H9 (cell line): Measurements from ENCODE around the gene FCSK. TPM values are rescaled to one million over a fixed set of nuclear protein-coding genes. Genes with fewer than 3 reads are reported as not detected.

Source experiments
- DNase-seq: peaks from one replicate; pipeline ENCODE4 v3.0.0-alpha.2; 2017
- H2AFZ ChIP-seq: one replicate; pipeline ENCODE4 v1.6.1; 2013; ENCODE audit warnings: mild to moderate bottlenecking, low read length, control low read depth, moderate library complexity
- H2AK5ac ChIP-seq: 2 replicates; pipeline ENCODE4 v1.6.1; 2013; ENCODE audit warnings: low read length, control low read depth, mixed read lengths; ENCODE audit not compliant: insufficient read length
- H2BK120ac ChIP-seq: one replicate; pipeline ENCODE4 v1.6.1; 2013; ENCODE audit warnings: low read depth, mild to moderate bottlenecking, low read length, control low read depth, inconsistent platforms; ENCODE audit not compliant: poor library complexity, severe bottlenecking
- H2BK12ac ChIP-seq: 2 replicates; pipeline ENCODE4 v1.6.1; 2013; ENCODE audit warnings: low read length, control low read depth, mixed read lengths, low read depth; ENCODE audit not compliant: insufficient read length
- H2BK15ac ChIP-seq: 2 replicates; pipeline ENCODE4 v1.6.1; 2013; ENCODE audit warnings: low read depth, low read length, control low read depth
- H2BK20ac ChIP-seq: one replicate; pipeline ENCODE4 v1.6.1; 2013; ENCODE audit warnings: low read depth, mild to moderate bottlenecking, low read length, control low read depth, inconsistent platforms; ENCODE audit not compliant: poor library complexity, severe bottlenecking
- H2BK5ac ChIP-seq: 2 replicates; pipeline ENCODE4 v1.6.1; 2013; ENCODE audit warnings: low read length, control low read depth, mixed read lengths; ENCODE audit not compliant: insufficient read length
- H3K14ac ChIP-seq: 2 replicates; pipeline ENCODE4 v1.6.1; 2013; ENCODE audit warnings: low read length, control low read depth; ENCODE audit not compliant: insufficient read depth
- H3K18ac ChIP-seq: 2 replicates; pipeline ENCODE4 v1.6.1; 2013; ENCODE audit warnings: low read depth, mild to moderate bottlenecking, mixed read lengths, low read length, control low read depth; ENCODE audit not compliant: insufficient read length
- H3K23ac ChIP-seq: 2 replicates; pipeline ENCODE4 v1.6.1; 2013; ENCODE audit warnings: low read length, control low read depth, mixed read lengths, low read depth; ENCODE audit not compliant: insufficient read length
- H3K23me2 ChIP-seq: 2 replicates; pipeline ENCODE4 v1.6.1; 2013; ENCODE audit warnings: low read depth, mild to moderate bottlenecking, mixed read lengths, low read length, control low read depth; ENCODE audit not compliant: insufficient read length, poor library complexity, severe bottlenecking
- H3K27ac ChIP-seq: 2 replicates; pipeline ENCODE4 v1.5.1; 2013; ENCODE audit warnings: low read length, control low read depth, mixed read lengths, low read depth; ENCODE audit not compliant: insufficient read length
- H3K27me3 ChIP-seq: 2 replicates; pipeline ENCODE4 v1.6.1; 2013; ENCODE audit warnings: low read length, control low read depth, inconsistent platforms; ENCODE audit not compliant: insufficient read depth
- H3K4ac ChIP-seq: 2 replicates; pipeline ENCODE4 v1.6.1; 2013; ENCODE audit warnings: low read depth, mild to moderate bottlenecking, control low read depth, inconsistent platforms, low read length, moderate library complexity
- H3K4me1 ChIP-seq: 2 replicates; pipeline ENCODE4 v1.6.1; 2013; ENCODE audit warnings: low read length, control low read depth, inconsistent platforms; ENCODE audit not compliant: insufficient read depth
- H3K4me2 ChIP-seq: 2 replicates; pipeline ENCODE4 v1.6.1; 2013; ENCODE audit warnings: low read length, control low read depth, mixed read lengths; ENCODE audit not compliant: insufficient read length, insufficient read depth
- H3K56ac ChIP-seq: 2 replicates; pipeline ENCODE4 v1.6.1; 2013; ENCODE audit warnings: low read depth, mild to moderate bottlenecking, mixed read lengths, low read length, control low read depth; ENCODE audit not compliant: insufficient read length
- H3K79me1 ChIP-seq: 2 replicates; pipeline ENCODE4 v1.6.1; 2013; ENCODE audit warnings: low read depth, mild to moderate bottlenecking, moderate library complexity, low read length, control low read depth, inconsistent platforms; ENCODE audit not compliant: insufficient read depth, poor library complexity, severe bottlenecking
- H3K79me2 ChIP-seq: 2 replicates; pipeline ENCODE4 v1.6.1; 2013; ENCODE audit warnings: low read length, control low read depth, inconsistent platforms; ENCODE audit not compliant: insufficient read depth
- H3K9ac ChIP-seq: 2 replicates; pipeline ENCODE4 v1.6.1; 2013; ENCODE audit warnings: low read length, control low read depth, mixed read lengths; ENCODE audit not compliant: insufficient read length; ENCODE audit errors: extremely low read depth
- H3K9me3 ChIP-seq: one replicate; pipeline ENCODE4 v1.6.1; 2013; ENCODE audit warnings: low read depth, low read length, inconsistent platforms; ENCODE audit not compliant: control insufficient read depth
- H3T11ph ChIP-seq: one replicate; pipeline ENCODE4 v1.6.1; 2013; ENCODE audit warnings: mild to moderate bottlenecking, low read length, control low read depth, inconsistent platforms
- H4K20me1 ChIP-seq: one replicate; pipeline ENCODE4 v1.6.1; 2013; ENCODE audit not compliant: control insufficient read depth, insufficient read length, insufficient read depth
- H4K5ac ChIP-seq: 2 replicates; pipeline ENCODE4 v1.6.1; 2013; ENCODE audit warnings: low read depth, mild to moderate bottlenecking, mixed read lengths, low read length, control low read depth; ENCODE audit not compliant: insufficient read length
- H4K8ac ChIP-seq: replicated peaks from 2 replicates; pipeline ENCODE4 v1.6.1; 2013; ENCODE audit warnings: low read length, control low read depth, mixed read lengths, low read depth; ENCODE audit not compliant: insufficient read length
- H4K91ac ChIP-seq: 2 replicates; pipeline ENCODE4 v1.6.1; 2013; ENCODE audit warnings: low read depth, mild to moderate bottlenecking, moderate library complexity, mixed read lengths, low read length, control low read depth; ENCODE audit not compliant: insufficient read length
- H3K27ac Mint-ChIP-seq, 3 experiments: 2 replicates in 2 of 3; 3 replicates in 1 of 3; pipeline ENCODE4 v1.8.0; 2020 to 2021; ENCODE audit warnings: mixed read lengths in 3 of 3, mild to moderate bottlenecking in 1 of 3, moderate library complexity in 1 of 3
- H3K27me3 Mint-ChIP-seq: 2 replicates; pipeline ENCODE4 v1.8.0; 2021; ENCODE audit warnings: low read depth, mild to moderate bottlenecking, moderate library complexity, mixed read lengths
- H3K36me3 Mint-ChIP-seq, 3 experiments: 2 replicates in 2 of 3; 3 replicates in 1 of 3; pipeline ENCODE4 v1.8.0; 2020 to 2021; ENCODE audit warnings: low read depth in 3 of 3, mixed read lengths in 3 of 3; ENCODE audit not compliant: insufficient read depth in 1 of 3
- H3K4me1 Mint-ChIP-seq, 2 experiments: 2 replicates each; pipeline ENCODE4 v1.8.0; 2020; ENCODE audit warnings: mixed read lengths in 2 of 2
- H3K4me3 Mint-ChIP-seq, 2 experiments: 2 replicates in 1 of 2; 3 replicates in 1 of 2; pipeline ENCODE4 v1.8.0; 2020 to 2021; ENCODE audit warnings: mild to moderate bottlenecking in 2 of 2, mixed read lengths in 2 of 2, moderate library complexity in 1 of 2
- H3K9me3 Mint-ChIP-seq, 2 experiments: 2 replicates in 1 of 2; 3 replicates in 1 of 2; pipeline ENCODE4 v1.8.0; 2020; ENCODE audit warnings: mild to moderate bottlenecking in 2 of 2, mixed read lengths in 2 of 2, moderate library complexity in 1 of 2
- WGBS: extraction: QIAGEN DNeasy Blood & Tissue Kit; methylation state at CpG from one replicate; pipeline ENCODE4 v1.1.7; 2013; ENCODE audit warnings: missing lambda C conversion rate, low lambda C conversion rate, mixed read lengths; ENCODE audit not compliant: insufficient read length; ENCODE audit errors: extremely low coverage; 5-methylcytosine and 5-hydroxymethylcytosine counted together
- total RNA-seq: library from RNA; stranded (reverse); gene quantifications from 2 replicates; pipeline ENCODE4 v1.2.1, GENCODE V29; 2021
- TF ChIP-seq, protein P1 (sequence below): fragments of 200-600 bp; sonication (generic); conservative IDR thresholded peaks from 3 replicates; pipeline ENCODE4 v1.8.0; 2021; ENCODE audit warnings: antibody characterized with exemption, mild to moderate bottlenecking

FCSK gene
- total RNA-seq, 1 experiment from 2014 or later, result 6.5 TPM

DNA sequence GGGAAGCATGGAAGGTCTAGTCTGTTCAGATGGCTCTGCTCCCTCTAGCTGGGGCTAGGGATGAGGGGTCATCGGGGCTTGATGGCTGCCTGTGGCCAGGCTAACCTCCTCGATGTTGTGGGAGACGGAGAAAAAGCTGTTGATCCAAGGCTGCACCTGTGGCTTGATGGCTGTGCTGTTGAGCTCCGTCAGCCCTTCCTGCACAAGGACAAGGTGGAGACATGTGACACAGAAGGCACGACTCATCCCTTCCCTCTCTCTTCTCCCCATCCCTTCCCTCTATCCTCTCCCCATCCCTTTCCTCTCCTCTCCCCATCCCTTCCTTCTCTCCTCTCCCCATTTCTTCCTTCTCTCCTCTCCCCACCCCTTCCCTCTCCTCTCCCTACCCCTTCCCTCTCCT, 28.2 kb downstream of the FCSK start:
- Mint-ChIP-seq H3K27me3 (no peaks in the 10 kb centered on the region), H3K9me3 (no peaks in the 10 kb centered on the region), H3K36me3 (peaks cover 5 to 38% (median 33%) of the 10 kb centered on the region in 3 experiments; a peak in 6 of 7 replicates), H3K4me1 (peaks cover 4 to 8% of the 10 kb centered on the region in 2 experiments; a peak in 3 of 4 replicates), H3K4me3 (no peak overlapping the region), H3K27ac (no peak overlapping the region; a peak in 2 of 7 replicates)
- no peak overlapping the region for H2BK5ac ChIP-seq
- no peak overlapping the region for H2BK12ac ChIP-seq
- no peak overlapping the region for H4K5ac ChIP-seq
- no peak overlapping the region for H4K8ac ChIP-seq
- H3K4me1 ChIP-seq, result no peaks in the 10 kb centered on the region
- H3T11ph ChIP-seq, result no peak overlapping the region
- no peaks in the 10 kb centered on the region for H3K79me2 ChIP-seq
- H3K18ac ChIP-seq, result no peak overlapping the region
- H3K27ac ChIP-seq, result no peak overlapping the region
- no peak overlapping the region for H2BK15ac ChIP-seq
- H3K9ac ChIP-seq, result no peak overlapping the region
- H3K4me2 ChIP-seq, result no peak overlapping the region
- no peak overlapping the region for H3K4ac ChIP-seq
- no peak for DNase-seq
- H2BK20ac ChIP-seq, result no peak overlapping the region
- no peaks in the 10 kb centered on the region for H3K9me3 ChIP-seq
- no CpG with 5 or more reads among the region's 5 CpGs for WGBS
- no peak overlapping the region for H4K91ac ChIP-seq
- no peaks in the 10 kb centered on the region for H3K23me2 ChIP-seq
- H2AK5ac ChIP-seq, result no peak overlapping the region
- H4K20me1 ChIP-seq, result no peaks in the 10 kb centered on the region
- no peaks in the 10 kb centered on the region for H3K79me1 ChIP-seq
- H2AFZ ChIP-seq, result no peak overlapping the region
- no peak overlapping the region for H2BK120ac ChIP-seq
- no peak overlapping the region for H3K56ac ChIP-seq
- no peak overlapping the region for H3K23ac ChIP-seq
- no peak overlapping the region for H3K14ac ChIP-seq
- TF ChIP-seq, protein P1, sequence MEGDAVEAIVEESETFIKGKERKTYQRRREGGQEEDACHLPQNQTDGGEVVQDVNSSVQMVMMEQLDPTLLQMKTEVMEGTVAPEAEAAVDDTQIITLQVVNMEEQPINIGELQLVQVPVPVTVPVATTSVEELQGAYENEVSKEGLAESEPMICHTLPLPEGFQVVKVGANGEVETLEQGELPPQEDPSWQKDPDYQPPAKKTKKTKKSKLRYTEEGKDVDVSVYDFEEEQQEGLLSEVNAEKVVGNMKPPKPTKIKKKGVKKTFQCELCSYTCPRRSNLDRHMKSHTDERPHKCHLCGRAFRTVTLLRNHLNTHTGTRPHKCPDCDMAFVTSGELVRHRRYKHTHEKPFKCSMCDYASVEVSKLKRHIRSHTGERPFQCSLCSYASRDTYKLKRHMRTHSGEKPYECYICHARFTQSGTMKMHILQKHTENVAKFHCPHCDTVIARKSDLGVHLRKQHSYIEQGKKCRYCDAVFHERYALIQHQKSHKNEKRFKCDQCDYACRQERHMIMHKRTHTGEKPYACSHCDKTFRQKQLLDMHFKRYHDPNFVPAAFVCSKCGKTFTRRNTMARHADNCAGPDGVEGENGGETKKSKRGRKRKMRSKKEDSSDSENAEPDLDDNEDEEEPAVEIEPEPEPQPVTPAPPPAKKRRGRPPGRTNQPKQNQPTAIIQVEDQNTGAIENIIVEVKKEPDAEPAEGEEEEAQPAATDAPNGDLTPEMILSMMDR, result no peak
- no peaks in the 10 kb centered on the region for H3K27me3 ChIP-seq
